HCT116 (cell line): ENCODE data around the gene TEAD1. TPM values are rescaled to one million over a fixed set of nuclear protein-coding genes. Genes with fewer than 3 reads are reported as not detected.

Source experiments
- ATAC-seq: fragments of 200-7000 bp; cut with Tn5 transposase; 2 replicates; pipeline ENCODE4 v1.9.1; 2020; ENCODE audit warnings: mild to moderate bottlenecking, moderate library complexity
- BruUV-seq: library from RNA; stranded (reverse); fragments of 400-500 nt; replicated peaks from 2 replicates; lab custom pipeline; 2021; lab: Mats Ljungman, UMichigan
- CTCF ChIA-PET: fragments of 300-600 bp; sonication (Branson Sonifier 250); formaldehyde crosslinking; loops from one replicate; lab custom pipeline; 2021; ENCODE audit warnings: antibody characterized with exemption; lab: Charles Lee
- POLR2A ChIA-PET: fragments of 300-600, 350-600 bp; sonication (Branson Sonifier 250); formaldehyde crosslinking; loops from one replicate; lab custom pipeline; 2021; ENCODE audit warnings: antibody characterized with exemption; lab: Charles Lee
- RAD21 ChIA-PET, 2 experiments: fragments of 300-600 bp; sonication (Branson Sonifier 250); formaldehyde crosslinking; loops; one replicate each; lab custom pipeline; 2023; ENCODE audit warnings: low total read pairs in 2 of 2; ENCODE audit not compliant: uncharacterized antibody in 2 of 2, unreplicated experiment in 2 of 2, low non-redundant PET in 1 of 2; lab: Charles Lee
- DNase-seq: peaks from one replicate; pipeline ENCODE4 v3.0.0-alpha.2; 2010; ENCODE audit warnings: low read depth, low spot score
- H2AFZ ChIP-seq: fragments of 200-600 bp; shearing (Covaris generic), sonication (generic); 2 replicates; pipeline ENCODE4 v1.6.1; 2017; ENCODE audit warnings: low read depth, mixed run types, mixed read lengths, antibody characterized with exemption, low read length; ENCODE audit not compliant: poor library complexity, severe bottlenecking
- H3K27ac ChIP-seq: 2 replicates; pipeline ENCODE4 v1.5.1; 2012; ENCODE audit warnings: low read depth, low read length
- H3K27me3 ChIP-seq: fragments of 200-600 bp; sonication (generic); 2 replicates; pipeline ENCODE4 v1.6.1; 2016; ENCODE audit warnings: mixed run types, low read length, mixed read lengths; ENCODE audit not compliant: insufficient read depth
- H3K36me3 ChIP-seq, 2 experiments: fragments of 200-500 bp in 1 of 2; fragments of 200-600 bp in 1 of 2; sonication (Bioruptor generic) in 1 of 2; sonication (generic) in 1 of 2; 2 replicates each; pipeline versions ENCODE4 v1.5.1 to v1.6.1; 2014 to 2016; ENCODE audit warnings: low read length in 2 of 2, inconsistent platforms in 1 of 2, mixed read lengths in 1 of 2, mixed run types in 1 of 2; ENCODE audit not compliant: insufficient read depth in 2 of 2, control insufficient read depth in 1 of 2
- H3K4me1 ChIP-seq, 2 experiments: fragments of 200-600 bp in 1 of 2; sonication (generic) in 1 of 2; 2 replicates each; pipeline versions ENCODE4 v1.5.1 to v1.6.1; 2012 to 2017; ENCODE audit warnings: low read length in 2 of 2, inconsistent platforms in 1 of 2, mild to moderate bottlenecking in 1 of 2, mixed read lengths in 1 of 2, mixed run types in 1 of 2, moderate library complexity in 1 of 2; ENCODE audit not compliant: insufficient read depth in 2 of 2, control insufficient read depth in 1 of 2
- H3K4me2 ChIP-seq: fragments of 200-600 bp; sonication (generic); 2 replicates; pipeline ENCODE4 v1.6.1; 2017; ENCODE audit warnings: mixed run types, low read length, mixed read lengths
- H3K4me3 ChIP-seq, 2 experiments: fragments of 200-600 bp in 1 of 2; sonication (generic) in 1 of 2; replicated peaks in 1 of 2; 2 replicates each; pipeline ENCODE4 v1.5.1; 2011 to 2016; ENCODE audit warnings: low read length in 2 of 2, control low read depth in 1 of 2, low read depth in 1 of 2, mild to moderate bottlenecking in 1 of 2, mixed read lengths in 1 of 2, mixed run types in 1 of 2
- H3K79me2 ChIP-seq: fragments of 200-600 bp; sonication (generic); 2 replicates; pipeline ENCODE4 v1.6.1; 2017; ENCODE audit warnings: mild to moderate bottlenecking, mixed run types, low read length, moderate library complexity, mixed read lengths; ENCODE audit not compliant: insufficient read depth
- H3K9ac ChIP-seq: fragments of 200-600 bp; sonication (generic); 2 replicates; pipeline ENCODE4 v1.6.1; 2016; ENCODE audit warnings: low read length, mixed read lengths
- H3K9me2 ChIP-seq: fragments of 200-600 bp; sonication (generic), shearing (Covaris generic); 2 replicates; pipeline ENCODE4 v1.6.1; 2017; ENCODE audit warnings: mixed run types, mild to moderate bottlenecking, moderate library complexity; ENCODE audit not compliant: insufficient read depth
- H3K9me3 ChIP-seq, 2 experiments: fragments of 200-500 bp in 1 of 2; fragments of 200-600 bp in 1 of 2; sonication (Bioruptor generic) in 1 of 2; sonication (generic) in 1 of 2; 2 replicates each; pipeline ENCODE4 v1.6.1; 2014 to 2017; ENCODE audit warnings: low read length in 2 of 2, mixed read lengths in 2 of 2, inconsistent platforms in 1 of 2, low read depth in 1 of 2, mild to moderate bottlenecking in 1 of 2, mixed run types in 1 of 2, moderate library complexity in 1 of 2; ENCODE audit not compliant: control insufficient read depth in 1 of 2, insufficient read depth in 1 of 2
- H4K20me1 ChIP-seq: fragments of 200-600 bp; sonication (generic), shearing (Covaris generic); 2 replicates; pipeline ENCODE4 v1.6.1; 2017; ENCODE audit warnings: mixed run types, mild to moderate bottlenecking, moderate library complexity; ENCODE audit not compliant: insufficient read depth
- RAD21 ChIP-seq: IDR thresholded peaks from 2 replicates; pipeline ENCODE4 v1.6.1; 2012; ENCODE audit warnings: low read depth, mild to moderate bottlenecking
- SP1 ChIP-seq: IDR thresholded peaks from 2 replicates; pipeline ENCODE4 v1.6.1; 2012; ENCODE audit warnings: low read depth
- TCF7L2 ChIP-seq: IDR thresholded peaks from 2 replicates; pipeline ENCODE4 v1.7.0; 2011; ENCODE audit warnings: borderline replicate concordance, inconsistent platforms; ENCODE audit not compliant: insufficient read depth, insufficient read length; ENCODE audit errors: extremely low read depth
- intact Hi-C: fragments of 100-400 bp; cut with micrococcal nuclease; formaldehyde crosslinking; loops from 2 replicates; pipeline ENCODE4 v1.10.0; 2022
- total RNA-seq: library from RNA; stranded (reverse); gene quantifications from one replicate; pipeline ENCODE4 v1.2.1, GENCODE V29; 2021; ENCODE audit not compliant: unreplicated experiment
- TF ChIP-seq, protein P1 (sequence below): IDR thresholded peaks from 2 replicates; pipeline ENCODE4 v1.6.1; 2011; ENCODE audit warnings: mild to moderate bottlenecking, low read length, moderate library complexity; ENCODE audit not compliant: insufficient replicate concordance; ENCODE audit errors: extremely low read depth

TEAD1 gene
- total RNA-seq, 1 experiment from 2014 or later: 103 TPM

DNA sequence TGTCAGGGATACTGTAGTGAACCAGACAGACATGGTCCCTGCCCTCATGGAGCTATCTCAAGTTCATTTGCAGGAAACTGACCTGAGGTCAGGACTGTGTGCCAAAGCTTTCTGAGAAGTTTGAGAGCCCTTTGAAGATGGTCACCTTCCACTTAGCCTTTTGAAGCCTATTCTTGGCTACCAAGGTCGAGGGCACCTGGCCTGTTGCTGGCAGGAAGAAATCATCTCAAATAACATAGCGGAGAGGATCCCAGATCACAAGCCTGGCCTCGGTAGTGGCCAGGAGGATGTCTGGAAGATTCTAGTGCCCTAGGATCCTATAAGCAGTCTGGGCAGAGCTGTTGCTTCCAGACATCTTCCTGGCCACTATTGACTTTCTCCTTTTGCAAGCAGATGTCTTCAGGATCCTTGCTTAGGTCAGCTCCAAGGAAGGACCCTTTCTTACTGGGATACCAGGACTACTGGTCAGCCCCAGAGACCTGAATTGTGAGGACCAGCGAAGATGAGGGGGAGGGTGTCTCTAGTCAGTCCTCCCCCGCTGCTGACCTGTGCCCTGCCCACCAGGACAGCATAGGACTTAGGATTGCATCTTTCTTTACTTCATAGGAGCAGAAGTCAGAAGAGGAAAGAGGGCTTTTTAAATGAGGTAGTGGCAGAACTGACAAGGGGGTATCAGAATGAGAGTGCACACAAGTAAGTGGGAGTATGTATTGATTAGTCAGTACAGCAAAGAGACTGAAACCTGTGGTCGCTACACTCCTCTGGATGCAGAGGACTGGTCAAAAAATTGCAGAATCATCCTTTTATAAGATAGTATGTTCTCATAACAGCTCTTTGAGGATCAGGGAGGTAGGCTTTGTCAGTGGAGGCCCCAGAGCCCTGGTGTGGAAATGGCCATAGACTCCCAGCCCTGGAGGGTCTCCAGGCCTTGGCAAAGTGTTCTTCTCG is 94.8 kb downstream of the TEAD1 start:
- CTCF ChIA-PET: no interaction called here
- H3K27me3 ChIP-seq: no peaks in the 10 kb centered on the region
- peak overlapping the region in 1 of 2 experiments; percentile 8; a peak in 1 of 4 replicates for H3K4me3 ChIP-seq
- no peak for DNase-seq
- H3K4me1 ChIP-seq: peaks cover 45 to 67% of the 10 kb centered on the region in 2 experiments
- H3K4me2 ChIP-seq: peak overlapping the region; percentile 67
- no peak overlapping the region for H2AFZ ChIP-seq
- H3K36me3 ChIP-seq: peaks cover 8% of the 10 kb centered on the region in 2 experiments; a peak in 2 of 4 replicates
- no peaks in the 10 kb centered on the region for H4K20me1 ChIP-seq
- TF ChIP-seq RAD21 (no peak), SP1 (no peak), TCF7L2 (peak; percentile 47)
- TF ChIP-seq, protein P1, sequence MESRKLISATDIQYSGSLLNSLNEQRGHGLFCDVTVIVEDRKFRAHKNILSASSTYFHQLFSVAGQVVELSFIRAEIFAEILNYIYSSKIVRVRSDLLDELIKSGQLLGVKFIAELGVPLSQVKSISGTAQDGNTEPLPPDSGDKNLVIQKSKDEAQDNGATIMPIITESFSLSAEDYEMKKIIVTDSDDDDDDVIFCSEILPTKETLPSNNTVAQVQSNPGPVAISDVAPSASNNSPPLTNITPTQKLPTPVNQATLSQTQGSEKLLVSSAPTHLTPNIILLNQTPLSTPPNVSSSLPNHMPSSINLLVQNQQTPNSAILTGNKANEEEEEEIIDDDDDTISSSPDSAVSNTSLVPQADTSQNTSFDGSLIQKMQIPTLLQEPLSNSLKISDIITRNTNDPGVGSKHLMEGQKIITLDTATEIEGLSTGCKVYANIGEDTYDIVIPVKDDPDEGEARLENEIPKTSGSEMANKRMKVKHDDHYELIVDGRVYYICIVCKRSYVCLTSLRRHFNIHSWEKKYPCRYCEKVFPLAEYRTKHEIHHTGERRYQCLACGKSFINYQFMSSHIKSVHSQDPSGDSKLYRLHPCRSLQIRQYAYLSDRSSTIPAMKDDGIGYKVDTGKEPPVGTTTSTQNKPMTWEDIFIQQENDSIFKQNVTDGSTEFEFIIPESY: no peak
- TF ChIP-seq, all 23 proteins: peak for 1
- Histone ChIP-seq H3K9me2 (no peaks in the 10 kb centered on the region), H3K9ac (peak overlapping the region; percentile 30; the same call in 1 of the 2 replicates), H3K79me2 (peaks cover 83% of the 10 kb centered on the region), H3K27ac (peak overlapping the region; percentile 17; the same call in 1 of the 2 replicates), H3K9me3 (no peaks in the 10 kb centered on the region)
- ATAC-seq: no peak; the same call in 1 of the 2 replicates
- POLR2A ChIA-PET: no interaction called here
- RAD21 ChIA-PET: no interaction called here
- no TSS peak for BruUV-seq
- intact Hi-C loops: no loop called here
